H1 (cell line): ENCODE results near the gene FIG4. TPM values are rescaled to one million over a fixed set of nuclear protein-coding genes. Genes with fewer than 3 reads are reported as not detected.

Experiments used
- FOSL1 ChIP-seq: IDR thresholded peaks from 2 replicates; pipeline ENCODE4 v1.6.1; 2011; ENCODE audit warnings: mild to moderate bottlenecking, low read depth, low read length, moderate library complexity; ENCODE audit not compliant: insufficient read depth
- RFX5 ChIP-seq: IDR thresholded peaks from 2 replicates; pipeline ENCODE4 v1.6.1; 2011; ENCODE audit warnings: low read depth, low read length, improper control_type of control experiment, borderline replicate concordance
- TAF7 ChIP-seq: optimal IDR thresholded peaks from 2 replicates; pipeline ENCODE3; 2011; ENCODE audit warnings: low read depth, mild to moderate bottlenecking, inconsistent platforms, low read length, moderate library complexity, borderline replicate concordance
- polyA plus RNA-seq, 7 experiments: library from polyadenylated mRNA; depleted of rRNA in 3 of 7; stranded (reverse) in 5 of 7; unstranded in 2 of 7; fragments of >200 nt in 5 of 7; fragments of 200-250 nt in 2 of 7; gene quantifications; 1 replicate in 5 of 7; 2 replicates in 1 of 7; 4 replicates in 1 of 7; pipeline versions ENCODE4 v1.2.1 to v1.2.3, GENCODE V29; 2011 to 2013; ENCODE audit warnings: missing spikeins in 2 of 7, mixed read lengths in 2 of 7
- total RNA-seq: library from RNA; stranded (reverse); fragmentation: NEBNext Ultra II Directional; extraction: Animal tissue kit (Norgen Biotek cat#: 25700); gene quantifications from 2 replicates; pipeline ENCODE4 v1.2.1, GENCODE V29; 2021
- TF ChIP-seq, protein P1 (sequence below): fragments of 300-600 bp; sonication (generic); IDR thresholded peaks from 2 replicates; pipeline ENCODE4 v1.7.1; 2012; ENCODE audit warnings: low read length, moderate library complexity, mild to moderate bottlenecking, inconsistent platforms; ENCODE audit not compliant: insufficient replicate concordance
- TF ChIP-seq, protein P2 (sequence below): IDR thresholded peaks from 2 replicates; pipeline ENCODE4 v1.6.1; 2011; ENCODE audit warnings: low read depth, mild to moderate bottlenecking, low read length; ENCODE audit not compliant: insufficient read depth

The FIG4 gene
- total and polyA plus RNA-seq, 2 of the 8 experiments (the other 6 are each of a cell fraction or from before 2014, with no cell fraction given): 11.8 to 21.9 TPM

DNA sequence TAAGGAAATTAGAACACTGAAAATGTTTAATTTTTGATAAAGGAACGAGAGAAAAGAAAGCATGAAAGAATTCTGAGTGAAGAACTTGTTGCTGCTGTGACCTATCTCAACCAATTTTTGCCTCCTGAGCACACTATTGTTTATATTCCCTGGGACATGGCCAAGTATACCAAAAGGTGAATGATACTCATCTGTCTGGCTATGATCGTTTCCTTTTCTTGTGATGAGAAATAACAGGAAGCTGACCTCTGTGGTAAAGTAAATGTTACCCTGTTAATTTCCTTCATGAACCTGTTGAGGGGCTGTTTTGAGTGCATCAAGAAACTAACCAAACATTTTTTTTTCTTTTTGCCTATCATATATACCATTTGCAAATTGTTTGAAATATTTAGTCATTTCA, 69.1 kb downstream of the FIG4 start (continued):
- TF ChIP-seq, protein P1, sequence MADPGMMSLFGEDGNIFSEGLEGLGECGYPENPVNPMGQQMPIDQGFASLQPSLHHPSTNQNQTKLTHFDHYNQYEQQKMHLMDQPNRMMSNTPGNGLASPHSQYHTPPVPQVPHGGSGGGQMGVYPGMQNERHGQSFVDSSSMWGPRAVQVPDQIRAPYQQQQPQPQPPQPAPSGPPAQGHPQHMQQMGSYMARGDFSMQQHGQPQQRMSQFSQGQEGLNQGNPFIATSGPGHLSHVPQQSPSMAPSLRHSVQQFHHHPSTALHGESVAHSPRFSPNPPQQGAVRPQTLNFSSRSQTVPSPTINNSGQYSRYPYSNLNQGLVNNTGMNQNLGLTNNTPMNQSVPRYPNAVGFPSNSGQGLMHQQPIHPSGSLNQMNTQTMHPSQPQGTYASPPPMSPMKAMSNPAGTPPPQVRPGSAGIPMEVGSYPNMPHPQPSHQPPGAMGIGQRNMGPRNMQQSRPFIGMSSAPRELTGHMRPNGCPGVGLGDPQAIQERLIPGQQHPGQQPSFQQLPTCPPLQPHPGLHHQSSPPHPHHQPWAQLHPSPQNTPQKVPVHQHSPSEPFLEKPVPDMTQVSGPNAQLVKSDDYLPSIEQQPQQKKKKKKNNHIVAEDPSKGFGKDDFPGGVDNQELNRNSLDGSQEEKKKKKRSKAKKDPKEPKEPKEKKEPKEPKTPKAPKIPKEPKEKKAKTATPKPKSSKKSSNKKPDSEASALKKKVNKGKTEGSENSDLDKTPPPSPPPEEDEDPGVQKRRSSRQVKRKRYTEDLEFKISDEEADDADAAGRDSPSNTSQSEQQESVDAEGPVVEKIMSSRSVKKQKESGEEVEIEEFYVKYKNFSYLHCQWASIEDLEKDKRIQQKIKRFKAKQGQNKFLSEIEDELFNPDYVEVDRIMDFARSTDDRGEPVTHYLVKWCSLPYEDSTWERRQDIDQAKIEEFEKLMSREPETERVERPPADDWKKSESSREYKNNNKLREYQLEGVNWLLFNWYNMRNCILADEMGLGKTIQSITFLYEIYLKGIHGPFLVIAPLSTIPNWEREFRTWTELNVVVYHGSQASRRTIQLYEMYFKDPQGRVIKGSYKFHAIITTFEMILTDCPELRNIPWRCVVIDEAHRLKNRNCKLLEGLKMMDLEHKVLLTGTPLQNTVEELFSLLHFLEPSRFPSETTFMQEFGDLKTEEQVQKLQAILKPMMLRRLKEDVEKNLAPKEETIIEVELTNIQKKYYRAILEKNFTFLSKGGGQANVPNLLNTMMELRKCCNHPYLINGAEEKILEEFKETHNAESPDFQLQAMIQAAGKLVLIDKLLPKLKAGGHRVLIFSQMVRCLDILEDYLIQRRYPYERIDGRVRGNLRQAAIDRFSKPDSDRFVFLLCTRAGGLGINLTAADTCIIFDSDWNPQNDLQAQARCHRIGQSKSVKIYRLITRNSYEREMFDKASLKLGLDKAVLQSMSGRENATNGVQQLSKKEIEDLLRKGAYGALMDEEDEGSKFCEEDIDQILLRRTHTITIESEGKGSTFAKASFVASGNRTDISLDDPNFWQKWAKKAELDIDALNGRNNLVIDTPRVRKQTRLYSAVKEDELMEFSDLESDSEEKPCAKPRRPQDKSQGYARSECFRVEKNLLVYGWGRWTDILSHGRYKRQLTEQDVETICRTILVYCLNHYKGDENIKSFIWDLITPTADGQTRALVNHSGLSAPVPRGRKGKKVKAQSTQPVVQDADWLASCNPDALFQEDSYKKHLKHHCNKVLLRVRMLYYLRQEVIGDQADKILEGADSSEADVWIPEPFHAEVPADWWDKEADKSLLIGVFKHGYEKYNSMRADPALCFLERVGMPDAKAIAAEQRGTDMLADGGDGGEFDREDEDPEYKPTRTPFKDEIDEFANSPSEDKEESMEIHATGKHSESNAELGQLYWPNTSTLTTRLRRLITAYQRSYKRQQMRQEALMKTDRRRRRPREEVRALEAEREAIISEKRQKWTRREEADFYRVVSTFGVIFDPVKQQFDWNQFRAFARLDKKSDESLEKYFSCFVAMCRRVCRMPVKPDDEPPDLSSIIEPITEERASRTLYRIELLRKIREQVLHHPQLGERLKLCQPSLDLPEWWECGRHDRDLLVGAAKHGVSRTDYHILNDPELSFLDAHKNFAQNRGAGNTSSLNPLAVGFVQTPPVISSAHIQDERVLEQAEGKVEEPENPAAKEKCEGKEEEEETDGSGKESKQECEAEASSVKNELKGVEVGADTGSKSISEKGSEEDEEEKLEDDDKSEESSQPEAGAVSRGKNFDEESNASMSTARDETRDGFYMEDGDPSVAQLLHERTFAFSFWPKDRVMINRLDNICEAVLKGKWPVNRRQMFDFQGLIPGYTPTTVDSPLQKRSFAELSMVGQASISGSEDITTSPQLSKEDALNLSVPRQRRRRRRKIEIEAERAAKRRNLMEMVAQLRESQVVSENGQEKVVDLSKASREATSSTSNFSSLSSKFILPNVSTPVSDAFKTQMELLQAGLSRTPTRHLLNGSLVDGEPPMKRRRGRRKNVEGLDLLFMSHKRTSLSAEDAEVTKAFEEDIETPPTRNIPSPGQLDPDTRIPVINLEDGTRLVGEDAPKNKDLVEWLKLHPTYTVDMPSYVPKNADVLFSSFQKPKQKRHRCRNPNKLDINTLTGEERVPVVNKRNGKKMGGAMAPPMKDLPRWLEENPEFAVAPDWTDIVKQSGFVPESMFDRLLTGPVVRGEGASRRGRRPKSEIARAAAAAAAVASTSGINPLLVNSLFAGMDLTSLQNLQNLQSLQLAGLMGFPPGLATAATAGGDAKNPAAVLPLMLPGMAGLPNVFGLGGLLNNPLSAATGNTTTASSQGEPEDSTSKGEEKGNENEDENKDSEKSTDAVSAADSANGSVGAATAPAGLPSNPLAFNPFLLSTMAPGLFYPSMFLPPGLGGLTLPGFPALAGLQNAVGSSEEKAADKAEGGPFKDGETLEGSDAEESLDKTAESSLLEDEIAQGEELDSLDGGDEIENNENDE: no peak
- TF ChIP-seq, protein P2, sequence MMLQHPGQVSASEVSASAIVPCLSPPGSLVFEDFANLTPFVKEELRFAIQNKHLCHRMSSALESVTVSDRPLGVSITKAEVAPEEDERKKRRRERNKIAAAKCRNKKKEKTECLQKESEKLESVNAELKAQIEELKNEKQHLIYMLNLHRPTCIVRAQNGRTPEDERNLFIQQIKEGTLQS: no peak
- TF ChIP-seq TAF7 (no peak), RFX5 (no peak), FOSL1 (no peak)
